Activated naive CD8-positive, alpha-beta T cell treated with anti-CD3 and anti-CD28 coated beads, Interleukin-2, amount 10 ng/mL, durations not matched to agents 7 days and 5 days (primary cell): ENCODE results near the gene SPOCD1. TPM values are rescaled to one million over a fixed set of nuclear protein-coding genes. Genes with fewer than 3 reads are reported as not detected.

Source experiments
- ATAC-seq: fragments of 150-1000 bp; cut with Tn5 transposase; one replicate; pipeline ENCODE4 v1.10.0; 2021; ENCODE audit warnings: low read depth, moderate library complexity
- POLR2A ChIA-PET: fragments of 350-600 bp; sonication (Branson Sonifier 250); formaldehyde crosslinking; loops from one replicate; lab custom pipeline; 2021; ENCODE audit warnings: antibody characterized with exemption; lab: Charles Lee
- DNase-seq: peaks from one replicate; pipeline ENCODE4 v3.0.0; 2021
- H3K27ac Mint-ChIP-seq: one replicate; pipeline ENCODE4 v1.8.0; 2022; ENCODE audit warnings: mild to moderate bottlenecking, mixed read lengths
- H3K27me3 Mint-ChIP-seq: one replicate; pipeline ENCODE4 v1.8.0; 2022; ENCODE audit warnings: mild to moderate bottlenecking, moderate library complexity, mixed read lengths
- H3K36me3 Mint-ChIP-seq: one replicate; pipeline ENCODE4 v1.8.0; 2021; ENCODE audit warnings: mild to moderate bottlenecking, mixed read lengths
- H3K4me1 Mint-ChIP-seq: one replicate; pipeline ENCODE4 v1.8.0; 2021; ENCODE audit warnings: mixed read lengths
- H3K4me3 Mint-ChIP-seq: one replicate; pipeline ENCODE4 v1.8.0; 2022; ENCODE audit warnings: mild to moderate bottlenecking, moderate library complexity, mixed read lengths
- H3K9me3 Mint-ChIP-seq: one replicate; pipeline ENCODE4 v1.8.0; 2021; ENCODE audit warnings: mixed read lengths
- microRNA-seq: library from miRNA; unstranded; fragments of <30 nt; microRNA quantifications from one replicate; pipeline ENCODE4 v1.2.0, GENCODE V29; 2022
- total RNA-seq, 2 experiments: library from RNA; stranded (reverse); gene quantifications; one replicate each; pipeline ENCODE4 v1.2.3, GENCODE V29; 2021

SPOCD1 gene
- total RNA-seq, 2 experiments from 2014 or later, result 0.34 to 0.36 TPM

DNA sequence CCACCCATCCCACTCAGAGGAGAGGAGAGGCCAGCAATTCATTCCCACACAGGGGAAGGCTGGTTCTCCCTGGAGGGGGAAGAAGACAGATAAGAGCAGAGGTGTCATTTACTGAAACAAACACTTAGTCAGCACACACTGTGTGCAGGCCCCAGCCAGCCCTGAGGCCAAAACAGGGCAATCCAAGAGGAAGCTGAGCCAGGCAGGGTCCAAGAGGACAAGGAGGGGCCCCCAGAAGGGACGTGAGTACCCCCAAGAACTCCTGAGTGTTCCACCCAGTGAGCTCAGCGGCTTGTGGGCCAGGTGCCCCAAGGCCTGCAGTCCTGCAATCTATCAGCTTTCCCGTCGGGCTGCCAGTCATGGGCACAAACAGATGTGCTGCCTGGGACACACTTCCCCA, 67.5 kb downstream of the SPOCD1 start:
- Mint-ChIP-seq H3K9me3 (no peaks in the 10 kb centered on the region), H3K4me3 (no peak overlapping the region), H3K27me3 (peaks cover 3% of the 10 kb centered on the region), H3K27ac (no peak overlapping the region), H3K4me1 (peaks cover 43% of the 10 kb centered on the region), H3K36me3 (no peaks in the 10 kb centered on the region)
- ATAC-seq, result no peak
- DNase-seq, result no peak
- POLR2A ChIA-PET, result no interaction called here

DNA sequence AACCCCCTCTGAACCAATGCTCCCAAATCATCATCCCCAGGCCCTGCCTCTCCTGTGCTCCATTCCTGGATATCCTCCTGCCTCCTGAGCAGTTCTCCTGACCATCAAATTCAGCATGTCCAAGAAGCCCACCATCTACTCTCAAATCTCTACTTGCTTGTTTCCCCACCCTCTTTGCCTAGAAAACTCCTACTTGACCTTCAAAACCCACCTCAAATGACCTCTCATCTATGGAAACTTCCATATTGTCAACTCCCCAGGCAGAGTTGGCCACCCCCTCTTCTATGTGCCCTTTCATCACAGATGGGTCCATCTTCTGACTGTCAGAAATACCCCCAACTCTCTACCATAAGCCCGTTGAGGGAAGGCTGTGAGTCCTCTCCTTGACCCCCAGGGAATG, 68.5 kb downstream of the SPOCD1 start:
- Mint-ChIP-seq H3K36me3 (no peaks in the 10 kb centered on the region), H3K9me3 (no peaks in the 10 kb centered on the region), H3K4me1 (peaks cover 36% of the 10 kb centered on the region), H3K27ac (peak overlapping the region; percentile 49), H3K27me3 (peaks cover 3% of the 10 kb centered on the region), H3K4me3 (no peak overlapping the region)
- DNase-seq, result no peak
- ATAC-seq, result no peak
- POLR2A ChIA-PET, result no interaction called here

- Mint-ChIP-seq H3K27ac (peak overlapping the region; percentile 23), H3K9me3 (no peaks in the 10 kb centered on the region), H3K27me3 (peaks cover 3% of the 10 kb centered on the region), H3K4me3 (no peak overlapping the region), H3K4me1 (peaks cover 30% of the 10 kb centered on the region), H3K36me3 (no peaks in the 10 kb centered on the region)
- ATAC-seq (peak; percentile 25), DNase-seq (no peak)
- POLR2A ChIA-PET, result interaction anchor here (1.8 kb wide), 1 partner anchor 102 kb away, joined by 8 read pairs; the partner anchor contains the start of gene PEF1
Observed at GRCh38 chr1:31746687-31747086, 69.1 kb downstream of the SPOCD1 start.

GRCh38 chr1:31745946-31746670, 69.7 kb downstream of the SPOCD1 start:
- POLR2A ChIA-PET, result interaction anchor here (1.8 kb wide), 1 partner anchor 102 kb away, joined by 8 read pairs; the partner anchor contains the start of gene PEF1
- H3K4me1 Mint-ChIP-seq, result peaks cover 25% of the 10 kb centered on the region
- H3K27ac Mint-ChIP-seq, result peak overlapping the region; percentile 49
- ATAC-seq (no peak), DNase-seq (no peak)
- H3K36me3 Mint-ChIP-seq, result no peaks in the 10 kb centered on the region
- no peaks in the 10 kb centered on the region for H3K9me3 Mint-ChIP-seq
- H3K27me3 Mint-ChIP-seq, result peaks cover 3% of the 10 kb centered on the region
- no peak overlapping the region for H3K4me3 Mint-ChIP-seq

DNA sequence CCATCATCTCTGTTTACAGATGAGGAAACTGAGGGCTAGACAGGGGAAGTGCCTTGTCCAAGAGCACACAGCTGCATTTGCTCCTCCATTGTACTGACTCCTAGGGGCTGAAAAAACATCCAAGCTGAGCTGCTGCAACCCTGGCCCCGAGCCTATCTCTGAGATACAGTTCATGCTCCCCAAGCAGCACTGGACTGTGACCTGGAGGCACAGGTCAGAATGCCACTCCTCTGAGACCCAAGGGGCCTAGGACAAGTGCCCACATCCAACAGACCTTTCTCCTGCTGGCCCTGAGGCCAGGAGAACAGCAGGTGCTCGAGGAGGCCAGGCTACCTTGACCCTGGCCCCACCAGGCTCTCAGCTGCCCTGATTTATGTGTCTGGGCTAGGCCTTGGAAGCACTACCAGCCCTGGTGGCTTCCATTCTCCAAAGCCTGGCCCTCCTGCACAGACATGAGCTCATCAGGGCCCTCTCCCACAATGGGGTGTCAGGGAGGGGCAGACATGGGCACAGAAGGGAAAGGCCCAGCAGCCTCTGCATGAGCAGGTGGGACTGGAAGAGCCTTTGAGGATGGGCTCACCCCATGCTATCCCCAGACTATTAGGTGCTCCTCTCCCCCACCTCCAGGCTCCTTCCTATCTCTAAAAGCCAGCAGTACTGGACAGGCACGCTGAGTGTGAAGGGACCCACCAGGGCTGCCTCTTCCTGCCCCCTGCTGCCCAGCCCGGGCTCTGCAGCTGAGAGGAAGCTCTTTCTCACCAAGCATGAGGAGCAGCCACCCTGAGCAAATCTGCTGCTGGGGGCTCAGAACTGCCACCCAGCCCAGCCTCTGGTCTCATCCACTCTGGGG, 70.5 kb downstream of the SPOCD1 start:
- Mint-ChIP-seq H3K27me3 (peaks cover 3% of the 10 kb centered on the region), H3K4me1 (peaks cover 18% of the 10 kb centered on the region), H3K9me3 (no peaks in the 10 kb centered on the region), H3K36me3 (no peaks in the 10 kb centered on the region), H3K27ac (peak overlapping the region; percentile 49), H3K4me3 (no peak overlapping the region)
- POLR2A ChIA-PET, result interaction anchor here (1.8 kb wide), 1 partner anchor 101 kb away, joined by 8 read pairs; the partner anchor contains the start of gene PEF1
- ATAC-seq, result peak; percentile 77
- peak; percentile 81 for DNase-seq

- no peak overlapping the region for H3K4me3 Mint-ChIP-seq
Observed at GRCh38 chr1:31744165-31744888, 71.5 kb downstream of the SPOCD1 start.

GRCh38 chr1:31742462-31743212, 73.2 kb downstream of the SPOCD1 start:
- no peak for ATAC-seq
- DNase-seq, result no peak
- Mint-ChIP-seq H3K27ac (no peak overlapping the region), H3K36me3 (no peaks in the 10 kb centered on the region), H3K4me1 (peaks cover 17% of the 10 kb centered on the region), H3K27me3 (no peaks in the 10 kb centered on the region), H3K9me3 (no peaks in the 10 kb centered on the region), H3K4me3 (no peak overlapping the region)
- POLR2A ChIA-PET, result no interaction called here

More at GRCh38 chr1:31744165-31744888, 71.5 kb downstream of the SPOCD1 start:
- Mint-ChIP-seq H3K27me3 (no peaks in the 10 kb centered on the region), H3K36me3 (no peaks in the 10 kb centered on the region), H3K4me1 (peaks cover 18% of the 10 kb centered on the region), H3K9me3 (no peaks in the 10 kb centered on the region), H3K27ac (no peak overlapping the region)
- POLR2A ChIA-PET, result no interaction called here
- ATAC-seq (no peak), DNase-seq (no peak)

Small RNAs within 50 kb of the gene (microRNA-seq; reads per million reads assigned to microRNA genes)
- gene MIR4254, result not detected

Other genes with a start within 250 kb of the SPOCD1 start
- gene TINAGL1, start 239.5 kb downstream of the SPOCD1 start, total RNA-seq, result not detected
- gene HCRTR1, start 198.3 kb downstream of the SPOCD1 start, total RNA-seq, result not detected
- gene PEF1, start 171.1 kb downstream of the SPOCD1 start, total RNA-seq, result 10 to 100 TPM; 47.2 TPM
- under 1 TPM in 1 of 2 experiments, not detected in 1; 0.14 TPM for gene COL16A1, start 112.0 kb downstream of the SPOCD1 start, total RNA-seq
- gene ADGRB2, start 51.7 kb downstream of the SPOCD1 start, total RNA-seq, result under 1 TPM; 0.74 to 0.75 TPM
- 100 to 1,000 TPM; 356 to 363 TPM for gene PTP4A2, start 122.3 kb upstream of the SPOCD1 start, total RNA-seq
- 100 to 1,000 TPM; 162 TPM for gene KHDRBS1, start 197.8 kb upstream of the SPOCD1 start, total RNA-seq